ENCODE results near the gene SLC1A1.

SLC1A1 gene

GRCh38 chr9:4615778-4616177 lies 125.5 kb downstream of the SLC1A1 start:
- no peak for DNase-seq (ENCODE audit: low read depth in 1 of 2, low spot score in 1 of 2)

- DNase-seq (ENCODE audit: low read depth in 1 of 2, low spot score in 1 of 2), result no peak
These were observed 127.5 kb downstream of the SLC1A1 start for GRCh38 chr9:4617752-4618151.

DNA sequence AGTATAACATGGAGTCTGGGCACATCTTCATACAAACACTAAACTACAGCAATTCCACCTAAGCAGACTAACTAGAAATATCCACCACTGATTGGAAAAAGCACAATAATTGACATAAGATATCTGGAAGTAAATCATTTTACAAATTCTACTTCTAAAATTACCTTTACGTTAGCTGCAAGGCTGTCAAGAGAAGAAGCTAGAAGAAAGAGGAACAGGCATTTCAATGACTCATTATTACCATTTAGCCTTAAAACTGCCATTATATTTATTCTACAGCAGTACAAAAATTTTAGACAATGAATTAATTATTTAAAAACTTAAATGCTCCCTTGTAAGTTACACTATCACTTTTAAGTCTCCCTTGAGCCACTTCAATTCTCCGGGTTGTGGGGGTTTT lies 128.4 kb downstream of the SLC1A1 start:
- no peak for DNase-seq (ENCODE audit: low read depth in 1 of 2, low spot score in 1 of 2)

DNA sequence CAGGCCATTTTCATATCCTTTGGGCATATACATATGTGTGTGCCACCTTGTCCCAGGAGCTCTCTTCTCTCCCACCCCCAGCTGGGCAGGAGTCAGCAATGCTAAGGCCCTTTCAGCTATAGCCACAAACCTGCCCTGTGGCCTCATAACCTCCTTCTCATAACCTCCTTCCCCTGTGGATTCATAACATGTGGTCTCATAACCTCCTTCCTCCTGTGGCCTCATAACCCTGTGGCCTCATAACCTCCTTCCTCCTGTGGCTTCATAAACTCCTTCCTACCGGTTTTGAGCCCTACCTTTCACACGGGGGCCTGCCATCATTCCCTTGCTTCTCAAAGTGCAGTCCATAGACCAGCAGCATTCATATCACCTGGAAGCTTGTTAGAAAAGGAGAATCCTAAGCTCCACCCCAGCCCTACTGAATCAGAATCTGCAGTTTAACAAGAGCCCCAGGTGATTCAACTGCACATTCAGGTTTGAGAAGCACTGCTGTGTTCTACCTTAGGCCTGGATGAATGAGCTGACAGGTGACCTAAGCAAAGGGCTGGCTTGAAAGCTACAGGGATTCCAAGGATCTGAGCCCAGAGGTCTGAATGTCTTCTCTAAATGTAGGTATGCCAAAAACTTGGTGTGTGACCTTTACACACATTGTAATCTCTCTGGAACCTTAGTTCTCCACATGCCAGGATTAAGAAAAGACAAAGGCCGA lies 129.9 kb downstream of the SLC1A1 start:
- DNase-seq (ENCODE audit: low read depth in 1 of 2, low spot score in 1 of 2), result no peak

- DNase-seq (ENCODE audit: low read depth in 1 of 2, low spot score in 1 of 2), result no peak
These were observed 130.8 kb downstream of the SLC1A1 start for GRCh38 chr9:4620881-4621555.

DNA sequence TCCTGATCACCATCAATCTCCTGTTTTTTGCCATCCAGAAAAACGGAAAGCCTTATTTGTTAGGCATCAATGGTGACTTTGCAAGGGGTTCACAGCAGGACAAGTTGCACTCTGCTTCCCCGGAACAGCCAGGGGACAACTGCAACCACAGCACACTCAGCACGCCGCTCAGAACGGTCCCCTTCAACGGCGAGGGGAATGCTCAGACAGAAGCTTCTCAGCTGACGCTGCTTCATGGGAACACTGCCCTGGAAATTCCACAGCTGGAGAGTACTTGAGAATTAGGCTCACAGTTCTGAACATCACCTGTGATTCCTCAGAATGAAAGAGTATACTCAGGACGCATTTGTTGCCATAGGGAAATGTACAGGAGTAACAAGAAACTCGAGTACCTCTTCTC lies 131.7 kb downstream of the SLC1A1 start:
- no peak for DNase-seq (ENCODE audit: low read depth in 1 of 2, low spot score in 1 of 2)

- no peak for DNase-seq (ENCODE audit: low read depth in 1 of 2, low spot score in 1 of 2)
These were observed 140.6 kb downstream of the SLC1A1 start for GRCh38 chr9:4630836-4631235.

Measured in stimulated activated CD4-positive, alpha-beta T cell treated with anti-CD3 and anti-CD28 coated beads, Interleukin-15, amount 100 ng/mL, for 1 hour (primary cell).